HG03469 (cell line): ENCODE measurements around the gene MCUR1.

Source experiments
- ATAC-seq: cut with Tn5 transposase; IDR thresholded peaks from one replicate; pipeline ENCODE4 v1.9.1; 2021; ENCODE audit warnings: mild to moderate bottlenecking, moderate library complexity, moderate number of reproducible peaks; ENCODE audit not compliant: unreplicated experiment

The MCUR1 gene

GRCh38 chr6:13742961-13743735, 71.2 kb downstream of the MCUR1 start:
- no peak for ATAC-seq

GRCh38 chr6:13741365-13741764, 73.0 kb downstream of the MCUR1 start:
- ATAC-seq: no peak
